GM18511 (cell line): ENCODE data around the gene PRRX1.

Experiments
- ATAC-seq: cut with Tn5 transposase; IDR thresholded peaks from one replicate; pipeline ENCODE4 v1.9.1; 2021; ENCODE audit warnings: mild to moderate bottlenecking, moderate library complexity; ENCODE audit not compliant: unreplicated experiment

The PRRX1 gene

DNA sequence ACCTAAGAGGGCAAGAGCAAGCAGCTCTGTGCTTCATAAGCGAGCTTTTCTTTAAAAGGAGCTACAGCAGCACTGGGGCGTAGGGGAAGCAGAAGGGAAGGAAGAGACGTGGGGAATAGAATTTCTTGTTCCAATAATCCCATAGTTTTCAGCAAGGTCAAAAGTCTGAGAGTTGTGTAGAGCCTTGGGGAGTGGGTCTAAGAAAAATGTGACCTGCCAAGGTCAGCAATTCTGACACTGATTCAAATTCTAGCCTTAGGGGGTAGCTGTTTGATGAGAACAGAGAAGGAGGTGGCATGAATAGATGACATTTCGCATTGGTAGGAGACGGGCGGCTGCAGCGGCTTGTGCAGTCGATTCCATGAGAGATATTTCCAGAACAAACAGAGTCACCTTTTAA, 22.4 kb downstream of the PRRX1 start:
- ATAC-seq = no peak

DNA sequence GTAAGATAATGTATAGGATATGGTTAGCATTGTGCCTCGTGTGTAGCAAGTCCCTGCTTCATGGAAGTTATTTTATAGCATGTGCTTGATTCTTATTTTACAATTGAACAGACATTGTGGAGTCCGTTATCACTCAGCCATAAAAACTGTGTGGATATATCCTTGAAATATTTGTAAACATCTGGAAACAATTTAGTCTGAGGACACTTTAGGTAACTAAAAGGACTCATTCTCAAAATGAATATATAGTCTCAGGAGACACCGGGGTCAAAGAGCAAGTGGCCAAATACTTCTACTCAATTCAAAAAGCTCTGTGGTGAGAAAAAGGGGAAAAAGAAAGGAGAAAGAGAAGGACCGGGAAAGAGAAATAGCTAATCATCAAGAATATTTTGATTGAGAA, 23.7 kb downstream of the PRRX1 start:
- no peak for ATAC-seq

DNA sequence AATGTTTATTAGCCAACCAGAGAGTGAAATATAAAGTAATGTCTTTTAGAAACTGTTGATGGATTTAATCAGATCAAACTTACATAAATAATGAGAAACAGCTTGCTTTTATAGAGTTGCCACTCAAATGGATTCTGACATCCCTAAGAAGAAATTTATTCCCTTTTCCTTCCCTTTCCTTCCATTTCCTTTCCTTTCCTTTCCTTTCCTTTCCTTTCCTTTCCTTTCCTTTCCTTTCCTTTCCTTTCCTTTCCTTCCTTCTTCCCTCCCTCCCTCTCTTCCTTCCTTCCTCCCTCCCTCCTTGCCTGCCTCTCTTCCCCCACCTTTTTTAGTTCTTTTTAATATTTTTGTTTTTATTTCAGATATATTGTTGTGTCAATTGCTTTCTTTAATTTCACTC, 27.3 kb downstream of the PRRX1 start:
- no peak for ATAC-seq

DNA sequence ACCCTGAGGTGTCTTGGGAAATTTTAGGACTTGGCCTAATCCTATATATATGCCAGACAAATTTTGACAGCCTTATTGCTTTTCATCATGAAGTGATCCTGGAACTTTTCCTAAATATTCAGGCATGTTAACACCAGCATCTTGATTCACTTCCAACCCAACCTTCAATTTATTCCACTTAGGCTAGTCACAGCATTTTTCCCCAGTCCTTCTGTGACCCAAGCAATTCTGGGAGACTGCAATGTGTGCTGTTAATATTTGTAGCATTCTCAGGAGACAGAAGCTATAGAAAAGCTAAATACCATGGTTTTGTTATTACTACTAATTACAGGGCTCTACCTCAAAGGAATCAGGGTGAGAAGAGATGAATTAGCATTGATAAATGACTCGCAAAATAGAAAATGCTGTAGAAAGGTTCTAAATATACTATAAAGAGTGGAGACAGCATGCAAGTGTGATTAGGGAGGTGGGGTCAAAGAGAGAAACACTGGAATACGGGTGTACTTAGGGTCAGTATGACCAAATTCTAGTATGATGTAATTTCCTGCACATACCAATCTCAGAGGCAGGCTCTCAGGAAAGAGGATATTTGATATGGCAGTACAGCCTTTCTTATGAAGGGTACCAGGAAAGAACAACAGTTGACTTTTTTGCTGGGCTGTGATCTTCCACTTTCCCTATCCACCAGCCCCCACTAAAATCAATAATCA, 29.1 kb downstream of the PRRX1 start:
- ATAC-seq = no peak

DNA sequence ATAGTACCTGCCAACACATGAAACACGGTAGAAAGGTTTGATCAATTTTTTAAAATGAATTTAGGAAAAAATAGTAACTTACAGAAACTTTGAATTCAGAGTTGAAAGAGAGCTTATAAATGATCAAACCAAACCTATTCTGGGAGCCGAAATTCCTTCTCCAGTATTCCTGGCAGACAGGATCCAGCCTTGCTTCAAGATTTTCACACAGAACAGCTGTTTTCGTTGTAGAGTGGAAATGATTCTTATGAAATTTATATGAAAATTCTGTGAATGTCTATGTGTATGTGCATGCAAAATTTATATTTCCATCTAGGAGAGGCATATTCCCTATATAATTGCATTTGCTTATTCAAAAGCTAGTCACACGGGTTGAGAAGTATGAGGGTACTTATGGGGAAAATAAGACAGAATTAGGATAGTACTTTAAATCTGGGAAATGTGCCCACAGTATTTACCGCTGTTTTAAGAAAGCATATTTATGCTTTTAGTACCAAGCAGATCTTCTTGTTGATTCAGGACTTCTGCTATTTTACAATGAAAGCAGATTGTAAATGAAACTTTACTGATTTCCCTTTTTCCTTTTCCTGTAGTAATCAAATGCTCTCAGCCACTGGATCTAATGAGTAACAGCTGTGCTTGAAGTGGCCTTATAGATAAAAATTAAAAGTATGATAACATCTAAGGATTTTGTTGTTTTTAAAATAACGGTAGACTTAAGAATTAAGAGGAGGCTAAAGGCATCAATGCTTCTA, 30.4 kb downstream of the PRRX1 start:
- no peak for ATAC-seq

DNA sequence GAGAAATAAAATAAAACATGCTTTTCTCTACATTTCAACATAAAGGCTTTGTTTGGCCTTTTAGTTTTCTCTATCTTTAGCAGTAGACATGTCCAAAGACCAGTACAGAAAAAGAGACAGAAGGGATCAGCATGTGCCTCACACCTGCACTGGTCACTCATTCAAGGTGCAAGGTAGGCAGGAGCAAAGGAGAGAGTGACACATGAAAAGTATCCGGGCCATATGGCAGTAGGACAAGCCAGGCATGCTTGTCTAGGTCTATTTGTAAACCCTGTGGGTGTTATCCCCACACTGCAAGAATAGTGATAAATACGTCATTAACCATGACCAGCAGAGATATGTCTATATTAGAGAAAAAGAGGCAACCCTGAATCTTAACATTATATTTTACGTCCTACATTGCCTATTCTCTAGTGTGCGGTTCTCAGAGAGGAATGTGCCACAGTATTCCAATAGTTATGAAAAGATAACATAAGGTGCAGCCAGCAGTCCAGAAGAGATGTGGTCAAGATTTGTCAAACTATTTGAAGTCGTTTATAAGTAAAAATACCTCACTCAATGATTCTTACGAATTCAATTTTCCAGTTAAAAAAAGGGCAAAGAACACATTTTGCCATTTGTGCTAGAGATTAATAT, 32.1 kb downstream of the PRRX1 start:
- ATAC-seq = no peak

DNA sequence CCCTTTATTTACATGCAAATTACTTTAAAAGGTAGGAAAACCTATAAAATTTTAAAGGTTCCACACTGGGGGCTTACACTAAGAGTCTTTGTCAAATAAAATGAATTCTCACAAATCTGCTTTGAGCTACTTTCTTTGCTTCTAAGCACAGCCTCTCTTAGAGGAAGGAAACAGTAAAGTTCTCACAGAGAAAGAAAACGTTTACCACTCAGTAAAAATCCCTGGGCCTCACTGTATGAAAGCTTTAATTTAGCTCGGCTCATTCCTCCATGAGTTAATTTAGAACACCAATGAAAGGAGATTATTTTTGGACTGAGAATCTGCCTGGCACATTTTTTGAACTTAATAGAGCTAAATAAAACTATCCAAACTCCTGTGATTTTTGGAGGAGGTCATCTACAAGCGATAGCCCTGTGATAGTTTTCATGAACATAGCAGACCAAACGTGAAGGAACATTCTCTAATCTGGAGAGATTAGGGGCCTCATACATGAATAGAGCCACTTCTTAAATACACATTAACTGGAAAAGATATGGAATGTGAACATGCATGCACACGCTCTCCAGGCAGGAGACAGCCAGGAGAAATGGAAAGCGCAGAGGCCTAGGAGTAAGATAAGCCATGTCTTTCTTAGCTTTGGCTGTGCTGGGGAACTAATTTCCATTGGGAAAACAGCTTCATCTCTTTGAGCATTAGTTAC, 32.8 kb downstream of the PRRX1 start:
- ATAC-seq = no peak

DNA sequence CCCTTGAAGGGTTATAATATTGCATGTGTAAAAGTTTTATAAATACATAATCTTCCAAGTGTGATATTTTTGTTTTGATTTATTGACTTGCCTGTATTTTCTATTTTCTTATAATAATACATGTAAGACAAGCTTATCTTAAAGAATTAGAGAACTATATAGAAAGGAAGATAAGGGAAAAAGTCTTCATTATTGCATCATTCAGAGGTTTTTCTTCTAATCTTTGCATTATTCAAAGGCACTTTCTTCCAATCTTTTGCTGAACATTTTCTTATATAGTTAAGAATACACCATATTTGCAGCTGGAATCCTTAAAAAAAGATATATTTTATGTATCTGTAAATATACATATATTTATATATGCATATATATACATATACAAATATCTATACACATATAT, 33.4 kb downstream of the PRRX1 start:
- no peak for ATAC-seq

DNA sequence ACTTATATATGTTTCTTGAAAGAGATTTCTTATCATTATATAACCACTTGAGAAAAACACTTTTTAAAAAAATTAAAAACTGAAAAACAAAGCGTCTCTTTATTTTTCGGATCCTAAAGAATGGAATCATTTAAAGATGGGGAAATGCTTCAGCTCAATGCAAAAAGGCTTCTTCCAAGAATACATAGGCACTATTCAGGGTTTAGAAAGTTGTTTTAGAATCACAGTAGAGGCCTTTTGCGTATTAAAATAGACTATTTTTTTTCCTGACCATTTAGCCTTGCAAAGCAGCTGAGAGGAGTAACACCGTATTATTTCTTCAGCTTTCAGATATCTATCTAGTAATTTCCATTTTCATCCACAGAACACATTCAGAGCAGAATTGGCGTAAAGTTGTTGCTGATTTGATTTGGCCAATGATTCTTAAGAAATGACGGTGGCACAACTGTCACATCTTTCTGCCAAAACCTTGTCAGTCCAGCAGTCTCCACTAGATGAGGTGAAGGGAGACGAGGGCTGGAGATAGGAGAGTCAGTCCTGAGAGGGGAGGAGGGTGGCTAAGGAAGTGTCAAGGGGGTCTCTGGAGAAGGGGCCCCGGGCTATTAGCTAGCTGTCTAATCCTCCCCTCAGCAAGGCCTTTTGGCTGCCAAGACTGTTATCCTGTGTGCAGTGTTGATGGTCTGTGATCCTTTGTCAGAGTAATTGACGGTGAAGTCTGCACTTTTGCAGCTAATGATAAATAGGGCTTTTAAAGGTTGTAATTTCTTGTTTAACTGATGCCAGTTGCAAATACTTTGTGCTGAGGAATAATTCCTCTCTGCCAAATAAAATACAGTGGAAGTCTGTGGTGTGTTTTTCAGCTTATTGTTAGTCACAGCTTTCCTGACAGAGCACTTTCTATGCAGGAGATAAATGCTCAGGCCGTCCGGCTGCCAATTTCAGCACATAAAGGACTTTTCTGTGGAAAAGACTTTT, 34.7 kb downstream of the PRRX1 start:
- no peak for ATAC-seq

DNA sequence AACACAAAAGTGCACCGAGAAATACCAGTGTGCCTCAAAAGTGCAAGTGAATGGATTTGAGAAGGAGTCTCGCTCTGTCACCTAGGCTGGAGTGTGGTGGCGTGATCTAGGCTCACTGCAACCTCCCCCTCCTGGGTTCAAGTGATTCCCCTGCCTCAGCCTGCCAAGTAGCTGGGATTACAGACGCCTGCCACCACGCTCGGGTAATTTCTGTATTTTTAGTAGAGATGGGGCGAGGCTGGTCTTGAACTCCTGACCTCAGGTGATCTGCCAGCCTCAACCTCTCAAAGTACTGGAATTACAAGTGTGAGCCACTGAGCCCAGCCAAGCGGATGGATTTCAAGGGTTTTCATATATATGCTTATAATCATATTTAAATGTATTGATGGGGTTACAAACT, 35.8 kb downstream of the PRRX1 start:
- no peak for ATAC-seq

DNA sequence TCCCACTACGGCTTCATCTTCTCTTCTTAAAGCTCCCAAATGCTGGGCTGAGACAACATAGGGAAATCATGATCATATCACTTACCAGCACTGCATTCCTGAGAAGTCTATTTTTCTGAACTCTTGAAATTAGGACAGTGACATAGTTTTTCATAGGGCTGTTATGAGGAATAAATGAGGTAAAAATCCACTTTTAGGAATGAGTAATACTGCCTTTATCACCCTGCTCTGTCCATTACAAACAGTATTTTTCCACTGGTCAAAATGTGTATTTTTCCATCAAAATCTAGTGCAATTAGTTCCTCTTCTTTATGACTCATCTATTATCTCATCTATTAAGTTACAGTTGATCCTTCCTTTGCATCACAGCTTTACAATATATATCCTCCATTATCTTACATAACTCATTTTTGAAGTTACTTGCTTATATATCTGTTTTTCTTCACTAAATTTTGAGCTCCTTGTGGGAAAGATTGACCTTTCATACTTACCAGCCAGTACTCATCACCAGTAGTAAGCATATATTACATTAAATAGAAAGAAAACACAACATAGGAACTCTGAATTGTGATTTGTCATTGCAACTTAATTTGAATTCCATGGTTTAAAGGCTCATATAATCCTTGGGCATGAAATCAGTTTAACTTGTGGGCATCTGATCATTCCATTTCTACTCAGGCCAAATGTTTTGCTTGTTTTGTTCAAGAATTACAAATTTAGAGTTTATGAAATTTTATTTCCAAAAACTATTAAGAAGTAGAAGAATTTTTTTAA, 37.1 kb downstream of the PRRX1 start:
- no peak for ATAC-seq

DNA sequence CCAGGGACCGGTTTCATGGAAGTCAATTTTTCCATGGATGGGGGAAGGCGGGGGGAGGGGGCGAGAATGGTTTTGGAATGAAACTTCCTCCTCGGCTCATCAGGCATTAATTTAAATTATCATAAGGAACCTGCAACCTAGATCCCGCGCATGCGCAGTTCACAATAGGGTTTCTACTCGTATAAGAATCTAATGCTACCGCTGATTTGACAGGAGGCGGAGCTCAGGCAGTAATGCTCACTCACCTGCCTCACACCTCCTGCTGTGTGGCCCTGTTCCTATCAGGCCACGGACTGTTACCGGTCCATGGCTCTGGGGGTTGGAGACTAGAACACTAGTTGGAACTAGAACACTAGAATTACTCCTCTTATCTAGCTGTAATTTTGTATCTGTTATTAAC, 38.0 kb downstream of the PRRX1 start:
- ATAC-seq = no peak

DNA sequence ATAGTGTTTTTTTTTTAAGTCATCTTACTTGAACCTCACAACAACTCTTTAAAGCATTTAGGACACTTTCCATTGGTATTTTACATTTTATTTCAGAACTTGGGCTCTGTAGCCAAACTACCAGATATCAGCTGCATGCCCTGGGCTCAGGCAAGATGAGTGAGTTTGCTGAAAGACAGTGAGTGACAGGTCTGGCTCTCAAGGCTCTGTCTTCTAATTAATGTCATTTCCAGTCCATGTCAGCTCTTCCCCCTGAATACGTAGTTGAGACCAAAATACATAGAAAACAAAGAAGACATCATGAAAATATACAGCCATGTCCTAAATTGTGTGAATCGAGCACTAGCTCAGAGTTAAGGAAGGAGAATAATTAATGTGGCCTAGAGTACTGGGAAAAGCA, 39.7 kb downstream of the PRRX1 start:
- ATAC-seq = no peak

DNA sequence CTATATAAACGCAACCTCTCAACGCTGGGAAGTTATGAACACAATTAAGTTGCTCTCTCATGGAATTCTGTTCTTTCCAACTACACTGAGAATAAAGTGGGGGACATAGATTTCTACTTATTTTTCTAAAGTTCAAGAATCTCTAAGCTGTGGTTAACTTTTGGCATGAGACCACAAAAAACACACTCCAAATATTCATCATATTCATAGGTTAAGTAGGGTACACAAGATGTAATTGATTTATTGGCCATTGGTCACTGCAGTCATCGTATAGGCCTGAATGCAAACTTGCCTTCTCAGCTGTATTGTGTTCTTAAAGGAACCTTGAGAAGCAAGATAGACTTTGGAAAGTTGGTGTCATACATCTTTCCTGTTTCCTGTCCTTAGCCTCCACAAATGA, 40.3 kb downstream of the PRRX1 start:
- ATAC-seq = no peak

DNA sequence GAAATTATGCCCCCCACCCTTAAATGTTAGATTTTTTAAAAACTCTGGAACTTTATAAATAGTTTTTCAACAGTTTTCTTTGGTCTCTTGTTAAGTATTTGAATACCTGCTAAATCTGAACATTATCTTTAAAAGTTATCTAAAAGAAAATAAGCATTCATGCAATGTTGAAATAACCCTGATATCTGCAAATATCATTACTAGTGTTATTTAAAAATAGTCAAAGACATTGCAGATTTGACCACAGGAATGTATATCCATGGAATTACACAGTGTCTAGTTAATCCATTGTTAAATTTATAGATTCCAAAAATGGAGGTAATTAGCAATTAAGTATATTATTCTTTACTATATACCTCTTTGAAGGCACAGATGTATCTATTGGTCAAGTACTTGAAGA, 42.0 kb downstream of the PRRX1 start:
- ATAC-seq = no peak

DNA sequence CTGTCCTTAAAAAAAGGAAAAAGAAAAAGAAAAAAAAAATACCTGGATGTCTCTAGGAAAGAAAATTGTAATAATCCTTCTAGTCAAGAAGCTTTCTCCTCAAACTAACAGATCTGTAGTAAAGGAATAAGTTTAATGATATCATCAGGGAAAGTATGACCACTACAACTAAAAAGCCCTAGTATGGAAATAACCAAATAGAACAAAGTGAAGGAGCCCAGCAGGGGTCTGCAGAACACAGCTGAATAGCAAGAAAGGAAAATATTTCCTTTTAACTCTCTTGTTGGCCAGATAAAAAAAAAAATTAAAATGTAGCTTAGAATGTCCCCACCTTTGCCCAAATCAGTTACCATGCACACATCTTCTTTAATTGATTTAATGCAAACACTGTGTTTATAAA, 43.2 kb downstream of the PRRX1 start:
- ATAC-seq = no peak

DNA sequence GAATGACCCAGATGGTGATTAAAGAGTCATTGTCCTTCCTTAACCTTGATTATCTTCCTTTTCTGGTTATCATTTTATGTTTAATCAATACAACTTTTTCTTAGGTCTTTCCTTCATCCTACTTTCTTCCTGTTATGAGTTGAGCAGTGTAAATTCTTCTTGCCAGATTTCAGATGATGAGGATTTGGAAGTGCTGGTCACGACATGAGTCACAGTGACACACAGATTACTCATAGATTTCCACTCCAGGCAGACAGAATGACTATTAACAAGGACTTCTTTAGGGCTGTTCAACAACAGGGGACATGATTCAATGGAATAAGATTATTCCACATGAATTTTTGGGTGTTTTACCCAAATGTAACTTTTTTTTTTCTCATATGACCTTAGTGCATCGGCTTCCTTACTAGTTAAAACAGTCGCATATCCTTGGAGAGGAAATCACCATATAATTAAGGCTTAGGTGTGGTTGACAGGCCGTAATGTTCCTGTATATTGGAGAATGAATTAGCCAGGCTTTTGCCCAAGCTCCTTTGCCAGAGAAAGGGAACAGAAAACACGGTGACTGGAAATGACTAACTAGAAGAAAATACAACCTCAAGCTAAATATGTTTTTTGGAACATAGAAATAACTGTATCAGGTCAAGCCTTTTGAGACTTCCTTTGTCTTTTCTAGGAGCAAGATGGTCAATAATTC, 44.2 kb downstream of the PRRX1 start:
- ATAC-seq = no peak

DNA sequence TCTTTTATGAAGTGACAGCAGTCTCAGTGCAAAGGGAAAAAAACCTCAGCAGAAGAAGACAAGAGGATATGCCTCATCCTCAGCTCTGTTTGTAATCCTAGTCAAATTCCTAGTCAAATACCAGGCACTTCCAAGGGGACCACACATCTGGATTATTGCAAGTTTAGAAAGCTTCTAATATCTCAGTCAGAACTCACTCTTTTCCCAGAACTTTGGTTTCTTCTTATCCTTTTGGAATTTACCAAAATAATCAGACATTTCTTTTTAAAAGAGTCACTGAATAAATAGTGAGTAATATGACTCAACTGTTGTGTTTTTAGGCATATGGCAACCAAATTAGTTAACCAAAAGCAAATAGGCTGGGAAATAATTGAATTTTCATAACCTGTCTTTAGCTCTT, 47.8 kb downstream of the PRRX1 start:
- no peak for ATAC-seq

DNA sequence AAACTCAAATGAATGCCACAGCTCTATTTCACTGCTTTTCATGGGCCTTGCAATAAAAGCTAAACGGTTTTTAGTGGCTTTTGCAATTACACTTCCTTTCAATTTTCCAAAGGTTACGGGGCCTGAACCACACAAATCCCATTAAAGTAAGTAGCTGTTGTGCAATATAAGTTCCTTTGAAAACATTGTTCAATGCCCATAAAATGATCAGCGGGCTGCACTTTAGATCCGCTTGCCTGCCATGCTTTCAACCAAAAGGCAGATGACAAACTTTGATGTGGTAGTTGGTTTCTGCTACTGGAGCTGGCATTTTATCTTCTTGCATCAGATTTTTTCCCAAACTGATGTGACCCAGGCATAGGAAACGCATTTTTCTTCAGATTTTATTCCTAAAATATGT, 50.2 kb downstream of the PRRX1 start:
- no peak for ATAC-seq
